SK-N-SH (cell line): ENCODE measurements around the gene GLB1L3.

Experiments used
- EP300 ChIP-seq, 2 experiments: IDR thresholded peaks; 2 replicates each; pipeline versions ENCODE4 v1.4.0 to v1.6.1; 2012; ENCODE audit warnings: borderline replicate concordance in 1 of 2, low read depth in 1 of 2, low read length in 1 of 2
- EZH2phosphoT487 ChIP-seq: fragments of 200-600 bp; sonication (generic); IDR thresholded peaks from 2 replicates; pipeline ENCODE4 v1.6.1; 2017; ENCODE audit warnings: low read depth, mixed run types, mild to moderate bottlenecking, antibody characterized with exemption, moderate library complexity, borderline replicate concordance
- GATA2 ChIP-seq: sonication (generic); formaldehyde crosslinking; IDR thresholded peaks from 2 replicates; pipeline ENCODE4 v1.5.0; 2020; ENCODE audit warnings: mild to moderate bottlenecking, missing genetic modification reagents
- MXI1 ChIP-seq: IDR thresholded peaks from 2 replicates; pipeline ENCODE4 v1.6.1; 2012; ENCODE audit warnings: mild to moderate bottlenecking, low read depth, low read length, improper control_type of control experiment
- NFIC ChIP-seq: IDR thresholded peaks from 2 replicates; pipeline ENCODE4 v1.4.0; 2012; ENCODE audit warnings: borderline replicate concordance
- POLR2AphosphoS5 ChIP-seq: IDR thresholded peaks from 2 replicates; pipeline ENCODE4 v1.6.1; 2012; ENCODE audit warnings: low read depth, low read length
- RAD21 ChIP-seq: IDR thresholded peaks from 2 replicates; pipeline ENCODE4 v1.6.1; 2012; ENCODE audit warnings: mild to moderate bottlenecking, low read length
- RCOR1 ChIP-seq: fragments of 150-350 bp; IDR thresholded peaks from 2 replicates; pipeline ENCODE4 v1.6.1; 2017; ENCODE audit warnings: antibody characterized with exemption, low read length
- TAF1 ChIP-seq: IDR thresholded peaks from 2 replicates; pipeline ENCODE4 v1.6.1; 2012; ENCODE audit warnings: low read depth, mild to moderate bottlenecking, low read length, moderate library complexity, borderline replicate concordance
- TEAD4 ChIP-seq: IDR thresholded peaks from 2 replicates; pipeline ENCODE4 v1.4.0; 2012; ENCODE audit warnings: mild to moderate bottlenecking, borderline replicate concordance; ENCODE audit not compliant: insufficient read depth
- YY1 ChIP-seq: IDR thresholded peaks from 2 replicates; pipeline ENCODE4 v1.4.0; 2012; ENCODE audit warnings: low read depth, mild to moderate bottlenecking
- TF ChIP-seq, protein P1 (sequence below): IDR thresholded peaks from 2 replicates; pipeline ENCODE4; 2012
- TF ChIP-seq, protein P2 (sequence below): fragments of 200-600 bp; sonication (generic); IDR thresholded peaks from 2 replicates; pipeline ENCODE4 v1.6.1; 2017; ENCODE audit warnings: antibody characterized with exemption, mild to moderate bottlenecking, moderate library complexity
- TF ChIP-seq, protein P3 (sequence below): IDR thresholded peaks from 2 replicates; pipeline ENCODE4 v1.4.0; 2012; ENCODE audit warnings: low read depth

GRCh38 chr11:134257101-134257500 lies 19.1 kb upstream of the GLB1L3 start:
- TF ChIP-seq RCOR1, result no peak
- no peak for TF ChIP-seq EP300 (IDR thresholded peaks at IDR 0.05; ENCODE audit: borderline replicate concordance in 1 of 2, low read depth in 1 of 2, low read length in 1 of 2)
- no peak for TF ChIP-seq RAD21
- TF ChIP-seq, protein P1, sequence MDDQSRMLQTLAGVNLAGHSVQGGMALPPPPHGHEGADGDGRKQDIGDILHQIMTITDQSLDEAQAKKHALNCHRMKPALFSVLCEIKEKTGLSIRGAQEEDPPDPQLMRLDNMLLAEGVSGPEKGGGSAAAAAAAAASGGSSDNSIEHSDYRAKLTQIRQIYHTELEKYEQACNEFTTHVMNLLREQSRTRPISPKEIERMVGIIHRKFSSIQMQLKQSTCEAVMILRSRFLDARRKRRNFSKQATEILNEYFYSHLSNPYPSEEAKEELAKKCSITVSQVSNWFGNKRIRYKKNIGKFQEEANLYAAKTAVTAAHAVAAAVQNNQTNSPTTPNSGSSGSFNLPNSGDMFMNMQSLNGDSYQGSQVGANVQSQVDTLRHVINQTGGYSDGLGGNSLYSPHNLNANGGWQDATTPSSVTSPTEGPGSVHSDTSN, result no peak
- TF ChIP-seq POLR2AphosphoS5, result no peak
- no peak for TF ChIP-seq TEAD4
- TF ChIP-seq, protein P2, sequence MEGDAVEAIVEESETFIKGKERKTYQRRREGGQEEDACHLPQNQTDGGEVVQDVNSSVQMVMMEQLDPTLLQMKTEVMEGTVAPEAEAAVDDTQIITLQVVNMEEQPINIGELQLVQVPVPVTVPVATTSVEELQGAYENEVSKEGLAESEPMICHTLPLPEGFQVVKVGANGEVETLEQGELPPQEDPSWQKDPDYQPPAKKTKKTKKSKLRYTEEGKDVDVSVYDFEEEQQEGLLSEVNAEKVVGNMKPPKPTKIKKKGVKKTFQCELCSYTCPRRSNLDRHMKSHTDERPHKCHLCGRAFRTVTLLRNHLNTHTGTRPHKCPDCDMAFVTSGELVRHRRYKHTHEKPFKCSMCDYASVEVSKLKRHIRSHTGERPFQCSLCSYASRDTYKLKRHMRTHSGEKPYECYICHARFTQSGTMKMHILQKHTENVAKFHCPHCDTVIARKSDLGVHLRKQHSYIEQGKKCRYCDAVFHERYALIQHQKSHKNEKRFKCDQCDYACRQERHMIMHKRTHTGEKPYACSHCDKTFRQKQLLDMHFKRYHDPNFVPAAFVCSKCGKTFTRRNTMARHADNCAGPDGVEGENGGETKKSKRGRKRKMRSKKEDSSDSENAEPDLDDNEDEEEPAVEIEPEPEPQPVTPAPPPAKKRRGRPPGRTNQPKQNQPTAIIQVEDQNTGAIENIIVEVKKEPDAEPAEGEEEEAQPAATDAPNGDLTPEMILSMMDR, result no peak
- TF ChIP-seq YY1, result no peak
- TF ChIP-seq NFIC, result no peak
- TF ChIP-seq TAF1, result no peak
- TF ChIP-seq, protein P3, sequence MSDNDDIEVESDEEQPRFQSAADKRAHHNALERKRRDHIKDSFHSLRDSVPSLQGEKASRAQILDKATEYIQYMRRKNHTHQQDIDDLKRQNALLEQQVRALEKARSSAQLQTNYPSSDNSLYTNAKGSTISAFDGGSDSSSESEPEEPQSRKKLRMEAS, result no peak
- TF ChIP-seq EZH2phosphoT487, result no peak
- no peak for TF ChIP-seq MXI1
- TF ChIP-seq GATA2 (CRISPR knock-in tag), result no peak
